ENCODE data around the gene PPARG.

- TF ChIP-seq CTCF (IDR thresholded peaks at IDR 0.05): peak in 1 of 6 experiments; percentile 10
- TF ChIP-seq POLR2A (IDR thresholded peaks at IDR 0.05): no peak
These were observed 170.0 kb downstream of the PPARG start for GRCh38 chr3:12458901-12459300.

All from Peyer's patch (tissue), 4 donors.